ENCODE results near the gene KDM8.

The KDM8 gene

GRCh38 chr16:27175888-27176287 lies 27.4 kb upstream of the KDM8 start:
- CTCF ChIA-PET, result interaction anchor here (0.9 to 3.2 kb wide), 6 partner anchors 11 to 192 kb away, joined by 3 to 9 read pairs (median 6); partner anchors contain the start of gene KDM8
- TF ChIP-seq CTCF (IDR thresholded peaks at IDR 0.05; ENCODE audit: insufficient read depth, low read length, missing control alignments), result no peak
- POLR2A ChIA-PET, result interaction anchor here (1.2 kb wide), 1 partner anchor 22 kb away, joined by 3 read pairs; no protein-coding TSS in a partner anchor
- no peak for DNase-seq (ENCODE audit: low read depth, low spot score)
- no peak overlapping the region for H3K4me3 ChIP-seq (ENCODE audit: low read depth, low read length)

- H3K4me3 ChIP-seq (ENCODE audit: low read depth, low read length), result no peak overlapping the region
- no peak for TF ChIP-seq CTCF (IDR thresholded peaks at IDR 0.05; ENCODE audit: insufficient read depth, low read length, missing control alignments)
- POLR2A ChIA-PET, result no interaction called here
- DNase-seq (ENCODE audit: low read depth, low spot score), result peak; percentile 50
- CTCF ChIA-PET, result interaction anchor here (1.1 to 4.9 kb wide), 10 partner anchors 10 to 198 kb away, joined by 4 to 34 read pairs (median 9); partner anchors contain the start of gene KDM8
Measured at GRCh38 chr16:27177031-27177774, 26.1 kb upstream of the KDM8 start.

GRCh38 chr16:27179500-27180072 lies 23.7 kb upstream of the KDM8 start:
- TF ChIP-seq CTCF (IDR thresholded peaks at IDR 0.05; ENCODE audit: insufficient read depth, low read length, missing control alignments), result peak; percentile 76
- no peak overlapping the region for H3K4me3 ChIP-seq (ENCODE audit: low read depth, low read length)
- CTCF ChIA-PET, result interaction anchor here (0.8 to 4.9 kb wide), 23 partner anchors 8 to 369 kb away, joined by 3 to 34 read pairs (median 5); partner anchors contain the start of gene KDM8
- no peak for DNase-seq (ENCODE audit: low read depth, low spot score)
- POLR2A ChIA-PET, result interaction anchor here (1.2 kb wide), 1 partner anchor 24 kb away, joined by 3 read pairs; the partner anchor contains the start of gene KDM8

GRCh38 chr16:27181019-27181790 lies 22.1 kb upstream of the KDM8 start:
- ChIA-PET POLR2A (no interaction called here), CTCF (interaction anchor here (1.0 to 4.9 kb wide), 5 partner anchors 10 to 274 kb away, joined by 3 to 34 read pairs (median 5); no protein-coding TSS in a partner anchor)
- no peak for TF ChIP-seq CTCF (IDR thresholded peaks at IDR 0.05; ENCODE audit: insufficient read depth, low read length, missing control alignments)
- DNase-seq (ENCODE audit: low read depth, low spot score), result no peak
- no peak overlapping the region for H3K4me3 ChIP-seq (ENCODE audit: low read depth, low read length)

GRCh38 chr16:27182906-27183405 lies 20.4 kb upstream of the KDM8 start:
- ChIA-PET CTCF (no interaction called here), POLR2A (no interaction called here)
- DNase-seq (ENCODE audit: low read depth, low spot score), result no peak
- TF ChIP-seq CTCF (IDR thresholded peaks at IDR 0.05; ENCODE audit: insufficient read depth, low read length, missing control alignments), result no peak
- H3K4me3 ChIP-seq (ENCODE audit: low read depth, low read length), result no peak overlapping the region
